Activated T-helper 1 cell treated with anti-CD3 and anti-CD28 coated beads, Interleukin-2, amount 50 U/mL, for 16 hours (primary cell): Measurements from ENCODE around the gene NR3C2.

ENCODE experiments used
- DNase-seq, 2 donors: peaks; one replicate each; pipeline ENCODE4 v3.0.0-alpha.2; 2020; ENCODE audit warnings: low read depth in 1 of 2, low spot score in 1 of 2

The NR3C2 gene

DNA sequence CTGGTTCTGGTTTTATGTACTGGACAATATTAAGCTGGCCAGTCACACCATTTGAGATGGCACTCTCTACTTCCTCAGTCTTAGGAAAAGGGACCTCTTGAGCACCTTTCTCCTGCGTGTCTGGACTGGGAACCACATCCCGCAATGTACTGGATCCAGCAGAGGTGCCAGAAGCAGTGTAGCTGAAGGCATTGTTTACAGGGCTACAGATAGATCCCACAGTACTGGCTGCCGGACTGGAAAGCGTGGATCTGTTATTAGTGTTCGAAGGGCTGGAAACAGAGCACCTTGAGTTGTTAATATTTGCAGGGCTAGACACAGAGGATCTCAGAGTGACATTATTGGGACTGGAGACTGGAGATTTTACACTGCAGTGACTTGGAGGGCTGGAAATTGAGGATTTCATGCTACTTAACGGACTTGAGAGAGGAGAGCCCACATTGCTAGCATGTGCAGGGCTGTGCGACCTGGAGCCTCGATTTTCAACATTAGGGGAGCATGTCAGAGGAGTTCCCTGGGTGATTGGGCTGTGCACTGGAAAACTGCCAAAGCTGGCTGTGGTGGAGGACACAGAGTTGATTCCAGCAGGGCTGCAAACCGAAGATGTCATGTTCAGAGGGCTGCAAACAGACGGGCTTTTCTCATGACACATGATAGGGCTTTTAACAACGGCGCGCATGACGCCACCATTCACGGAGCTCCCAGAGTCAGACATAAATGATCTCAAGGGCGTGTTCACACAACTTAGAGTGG, 6.4 kb downstream of the NR3C2 start:
- no peak for DNase-seq

DNA sequence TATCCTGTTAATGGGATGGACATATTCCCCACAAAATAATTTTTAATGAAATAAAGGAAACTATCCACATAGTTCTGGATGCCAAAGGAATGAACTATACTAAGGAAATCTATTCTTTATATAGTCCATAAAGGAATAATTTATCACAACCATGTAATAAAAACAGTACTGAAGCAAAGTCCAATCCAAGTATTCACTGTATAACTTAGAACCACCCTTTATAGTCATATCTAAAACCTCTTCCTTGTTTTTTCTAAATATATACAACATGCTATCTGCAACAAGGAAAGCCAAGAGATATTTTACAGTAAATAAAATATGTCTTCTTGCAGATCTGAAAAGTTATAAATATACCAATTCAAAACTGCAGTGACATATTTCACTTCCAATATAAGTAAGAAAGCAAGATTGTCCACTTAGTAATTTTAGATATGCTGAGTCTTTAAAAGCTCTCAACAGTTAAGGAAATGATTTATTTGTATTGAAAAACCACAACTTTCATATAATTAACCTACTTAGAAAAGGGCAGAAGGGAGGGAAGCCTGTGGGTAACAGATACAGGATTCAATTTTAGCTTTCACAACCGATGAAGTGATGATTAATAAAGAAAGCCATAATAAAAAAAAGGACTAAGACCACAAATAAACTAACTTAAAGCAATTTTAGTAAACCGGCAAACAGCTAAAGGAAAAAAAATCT, 8.0 kb downstream of the NR3C2 start:
- DNase-seq, result no peak

DNA sequence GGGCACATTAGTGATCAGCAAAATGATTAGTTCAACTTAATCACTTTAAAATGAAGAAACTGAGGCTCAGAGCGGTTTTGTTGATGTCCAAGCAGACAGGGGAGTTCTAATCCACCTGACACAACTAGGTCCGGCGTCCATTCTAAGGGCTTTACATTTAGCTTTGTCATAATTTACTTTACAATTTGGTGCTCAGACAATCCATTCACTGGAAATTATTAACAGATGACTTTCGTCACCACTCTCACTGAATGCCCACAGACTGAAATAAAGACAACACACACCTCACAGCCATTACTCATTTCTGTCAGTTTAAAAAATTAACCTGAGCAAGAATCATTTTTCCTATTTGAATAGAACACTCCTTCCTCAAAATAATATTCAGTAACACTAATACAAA, 10.8 kb downstream of the NR3C2 start:
- no peak for DNase-seq

DNA sequence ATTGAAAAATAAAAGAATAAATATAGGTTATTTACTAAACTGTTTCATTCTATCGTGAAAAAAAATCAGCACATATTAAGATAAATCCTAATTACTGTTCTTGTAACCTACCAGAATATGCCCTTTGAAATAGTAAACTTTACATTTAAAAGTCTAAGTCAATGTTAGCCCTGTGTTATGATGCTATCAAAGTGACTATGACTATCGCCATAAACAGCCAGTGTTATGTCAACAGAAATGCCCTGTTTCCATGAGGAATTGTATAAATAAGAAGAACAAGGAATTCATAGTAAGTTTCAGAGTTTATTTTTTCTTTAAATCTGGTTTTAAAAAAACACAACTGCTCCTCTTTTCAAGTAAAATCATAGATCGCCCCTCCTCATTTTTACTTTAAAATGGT, 11.4 kb downstream of the NR3C2 start:
- no peak for DNase-seq

DNA sequence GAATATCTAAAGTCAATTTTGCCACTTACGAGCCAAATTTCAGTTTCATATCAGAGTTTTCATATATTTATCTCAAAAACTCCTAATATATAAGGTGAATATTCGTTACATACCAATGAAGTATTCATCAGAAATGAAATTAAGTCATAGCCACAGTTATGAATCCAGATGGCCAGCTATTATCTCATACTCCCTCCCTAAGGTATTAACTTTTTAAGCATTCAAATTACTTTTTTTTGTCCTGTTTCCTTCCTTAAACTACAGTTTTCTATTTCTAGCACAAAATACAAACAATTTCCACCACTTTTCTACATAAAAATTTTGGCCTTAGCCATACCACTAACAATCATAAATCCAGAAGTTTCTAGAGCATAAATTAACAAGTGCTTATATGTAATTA, 13.0 kb downstream of the NR3C2 start:
- no peak for DNase-seq

DNA sequence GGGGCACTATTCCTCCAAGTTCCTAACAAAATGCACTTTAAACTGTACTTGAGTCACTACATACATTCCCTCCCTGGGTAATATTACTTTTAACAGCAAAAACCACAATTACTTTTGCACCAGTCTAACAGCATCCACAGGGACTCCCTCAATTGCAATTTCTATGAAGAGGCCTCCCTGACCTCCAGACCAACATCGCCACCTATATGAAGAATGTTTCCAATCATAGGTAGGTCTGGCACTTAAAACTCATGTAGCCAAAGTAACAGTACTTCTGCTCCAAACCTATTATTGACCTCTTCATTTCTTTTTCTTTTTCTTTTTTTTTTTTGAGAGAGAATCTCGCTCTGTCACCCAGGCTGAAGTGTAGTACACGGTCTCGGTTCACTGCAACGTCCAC, 15.6 kb downstream of the NR3C2 start:
- no peak for DNase-seq

DNA sequence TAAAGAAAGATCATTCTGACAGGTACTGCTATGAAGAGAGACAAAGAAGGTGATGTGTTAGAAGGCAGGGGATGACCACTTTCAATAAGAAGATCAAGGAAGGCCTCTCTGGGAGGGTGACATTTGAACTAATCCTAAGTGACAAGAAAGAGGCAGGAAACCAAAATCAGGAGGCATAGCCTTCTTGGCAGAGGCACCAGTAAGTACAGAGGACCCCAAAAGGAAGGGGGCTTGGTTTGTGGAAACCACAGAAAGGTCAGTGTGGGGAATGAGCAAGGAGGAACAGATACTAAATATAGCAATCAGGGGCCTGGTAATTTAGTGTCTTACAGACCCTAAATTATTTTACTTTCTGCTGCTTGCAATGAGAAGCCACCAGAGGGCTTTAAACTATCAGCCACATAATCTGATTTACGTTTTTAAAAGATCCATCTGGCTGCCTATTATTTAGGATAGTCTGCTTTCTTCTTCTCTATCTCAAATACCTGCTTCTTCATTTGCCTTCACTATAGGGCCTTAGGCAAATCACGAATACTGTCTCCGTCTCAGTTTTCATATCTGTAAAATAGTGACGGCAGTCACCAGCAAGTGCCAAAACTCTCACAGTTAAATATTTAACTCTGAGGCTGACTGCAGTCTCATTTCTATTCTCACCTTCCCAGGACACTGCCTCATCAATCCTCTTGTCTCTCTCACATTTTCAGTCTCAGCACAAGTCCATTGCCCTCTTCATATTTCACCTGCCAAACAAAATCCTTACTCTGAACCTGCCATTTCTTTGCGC, 16.7 kb downstream of the NR3C2 start:
- no peak for DNase-seq

DNA sequence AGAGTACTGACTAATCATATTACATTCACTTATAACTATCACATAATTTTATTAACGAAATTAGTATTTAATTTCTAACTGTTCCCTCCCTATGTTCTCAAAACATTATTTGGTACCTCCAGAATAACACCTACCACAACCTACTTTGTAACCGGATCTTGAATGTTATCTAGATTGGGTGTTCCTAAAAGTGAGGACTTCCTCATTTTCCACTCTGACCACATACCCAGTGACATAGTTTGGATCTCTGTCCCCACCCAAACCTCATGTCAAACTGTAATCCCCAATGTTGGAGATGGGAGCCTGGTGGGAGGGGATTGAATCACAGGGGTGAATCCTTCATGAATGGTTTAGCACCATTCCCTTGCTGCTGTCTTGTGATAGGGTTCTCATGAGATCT, 21.8 kb downstream of the NR3C2 start:
- DNase-seq, result no peak

DNA sequence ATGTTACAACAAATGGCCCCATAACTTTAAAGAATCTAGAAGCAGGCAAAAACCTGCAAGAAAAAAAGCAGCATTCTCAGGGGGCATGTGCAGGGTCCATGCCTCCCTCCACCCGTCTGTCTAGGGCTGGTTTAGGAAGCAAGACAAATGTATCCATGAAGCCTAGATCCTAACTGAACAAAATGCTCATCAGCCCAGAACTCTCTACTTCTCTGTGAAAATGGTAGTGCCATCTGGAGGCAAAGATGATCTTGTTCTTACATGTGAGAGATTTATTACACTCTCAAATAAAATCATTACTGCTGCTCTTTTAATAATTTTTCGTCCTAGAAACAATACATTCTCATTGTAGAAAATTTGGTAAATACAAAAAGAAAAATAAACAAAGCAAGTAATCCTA, 26.7 kb downstream of the NR3C2 start:
- no peak for DNase-seq

DNA sequence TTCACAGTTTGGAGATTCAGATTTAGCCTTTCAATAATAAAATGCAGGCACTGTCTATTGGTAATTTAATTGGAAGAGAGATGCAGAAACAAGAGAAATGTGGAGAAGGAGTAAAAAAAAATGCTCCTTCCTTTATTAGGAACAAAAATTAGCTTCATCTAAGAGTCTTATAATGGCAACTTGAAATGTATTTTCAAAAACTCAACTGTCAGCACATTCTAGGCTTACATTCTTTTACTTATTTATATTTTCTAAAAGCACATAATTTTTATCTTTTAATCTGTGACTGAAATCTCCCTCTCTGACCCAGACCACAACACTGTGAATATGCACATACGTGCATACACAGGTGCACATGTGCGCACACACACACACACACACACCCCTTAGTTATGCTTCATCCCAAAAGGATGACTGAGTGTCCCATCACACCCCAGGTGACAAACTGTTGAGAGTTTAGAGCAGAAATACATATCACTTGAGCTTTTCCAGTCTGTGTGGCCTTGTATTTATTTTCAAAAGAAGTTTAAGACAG, 29.7 kb downstream of the NR3C2 start:
- no peak for DNase-seq

DNA sequence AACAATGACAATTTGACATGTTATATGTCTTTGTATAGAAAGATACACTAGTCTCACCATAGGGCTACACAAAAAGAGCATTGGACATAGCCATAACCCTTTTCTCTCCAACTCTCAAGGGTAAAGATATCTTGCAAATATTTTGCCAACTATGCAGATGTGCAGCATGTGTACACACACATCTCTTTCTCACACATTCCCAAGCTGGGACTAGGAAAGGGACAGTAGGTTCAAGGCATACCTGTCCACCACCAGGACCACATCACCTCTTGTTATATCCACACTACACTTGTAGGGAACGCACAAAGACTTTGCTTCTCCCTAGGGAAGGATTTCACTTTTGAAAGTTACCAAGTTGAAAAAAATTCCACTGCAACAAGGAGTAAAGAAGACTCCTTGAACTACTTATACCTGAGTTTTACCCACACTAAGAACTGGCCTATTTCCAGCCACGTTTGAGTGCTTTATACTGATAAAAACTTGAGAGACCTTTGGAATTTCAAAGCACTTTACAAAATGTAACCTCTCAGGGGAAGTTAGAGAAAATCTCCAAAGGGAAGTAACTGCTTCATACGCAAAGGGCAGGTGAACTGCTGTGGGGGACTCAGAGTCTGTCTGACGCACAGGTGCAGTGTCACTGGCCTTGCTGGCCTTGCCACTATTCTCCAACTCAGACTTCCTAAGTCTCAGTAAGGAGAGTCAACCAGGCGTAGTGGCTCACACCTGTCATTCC, 36.9 kb downstream of the NR3C2 start:
- no peak for DNase-seq

DNA sequence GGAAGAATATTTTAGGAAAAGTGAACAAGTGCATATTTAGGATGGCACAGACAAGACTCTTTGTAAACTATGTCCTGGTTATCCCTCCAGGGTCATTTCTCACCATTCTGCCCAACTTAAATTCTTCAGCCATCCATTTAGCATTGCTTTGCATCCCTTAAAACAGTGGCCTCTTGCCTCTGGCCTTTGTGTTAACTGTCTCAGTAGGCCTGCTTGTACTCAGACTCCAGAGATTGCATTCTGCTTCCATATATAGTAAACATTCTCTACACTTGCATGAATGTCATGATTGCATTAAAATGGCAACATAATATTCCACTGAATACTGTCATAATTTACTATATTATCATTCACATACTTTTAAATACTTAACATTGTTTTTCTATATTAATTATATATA, 43.2 kb downstream of the NR3C2 start:
- no peak for DNase-seq

DNA sequence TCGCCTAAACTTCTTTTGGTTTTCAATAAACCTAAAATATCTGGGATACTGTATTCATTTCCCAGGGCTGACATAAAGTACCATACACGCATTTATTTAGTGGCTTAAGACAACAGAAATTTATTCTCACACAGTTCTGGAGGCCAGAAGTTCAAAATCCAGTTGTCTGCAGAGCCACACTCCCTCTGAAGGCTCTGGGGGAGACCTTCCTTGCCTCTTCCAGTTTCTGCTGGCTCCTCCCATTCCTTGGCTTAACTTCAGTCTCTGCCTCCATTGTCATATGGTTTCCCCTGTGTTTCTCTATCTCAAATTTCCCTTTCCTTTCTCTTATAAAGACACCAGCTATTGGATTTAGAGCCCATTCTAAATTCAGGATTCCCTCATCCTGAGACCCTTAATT, 44.4 kb downstream of the NR3C2 start:
- no peak for DNase-seq

DNA sequence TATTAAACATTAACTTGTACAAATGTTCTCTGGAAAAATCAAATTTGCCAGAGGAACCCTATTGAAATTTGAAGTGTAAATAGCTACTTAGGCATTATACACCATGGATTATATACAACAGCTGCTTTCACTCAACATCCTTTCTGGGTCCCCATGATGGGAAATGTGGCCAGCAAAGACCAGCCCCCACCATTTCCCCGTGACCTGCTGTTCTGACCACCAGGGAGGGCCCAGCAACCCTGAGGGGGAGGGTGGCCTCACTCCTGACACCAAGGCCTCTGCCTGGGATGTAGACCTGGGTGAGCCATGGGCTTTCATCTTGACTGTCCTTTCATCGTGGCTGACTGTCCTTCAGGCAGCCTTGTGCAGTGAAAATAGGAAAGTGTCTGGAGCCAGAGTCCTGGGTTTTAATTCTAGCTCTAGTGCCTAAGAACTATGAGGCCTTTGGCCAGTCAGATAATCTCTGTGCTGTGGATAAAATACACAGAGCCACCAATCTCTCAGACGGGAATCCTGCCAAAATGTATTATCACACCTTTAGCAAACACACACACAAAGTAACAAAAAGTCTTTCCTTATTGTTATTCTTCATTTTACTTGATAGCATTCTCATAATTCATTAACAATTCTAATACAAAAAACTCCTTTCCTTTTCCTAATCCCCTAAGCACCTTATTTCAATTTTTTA, 45.1 kb downstream of the NR3C2 start:
- DNase-seq, result no peak

DNA sequence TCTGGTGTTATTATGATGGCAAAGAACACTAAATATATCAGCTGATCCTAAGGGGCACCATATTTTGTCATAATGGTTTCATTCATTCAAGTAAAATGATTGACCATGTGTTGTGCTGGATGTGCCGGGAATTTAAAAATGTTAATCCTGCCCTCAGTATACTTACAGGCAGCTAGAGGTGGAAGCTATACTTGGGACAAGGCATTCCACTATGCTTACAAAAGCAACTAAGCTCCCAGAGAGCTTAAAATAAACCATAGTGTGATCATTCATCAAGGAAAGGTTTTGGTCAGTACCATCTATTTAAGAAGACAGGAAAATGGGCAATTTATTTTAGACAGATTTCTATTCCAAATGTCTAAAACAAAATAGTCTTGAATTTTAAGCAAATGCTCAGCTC, 46.4 kb downstream of the NR3C2 start:
- DNase-seq, result no peak

DNA sequence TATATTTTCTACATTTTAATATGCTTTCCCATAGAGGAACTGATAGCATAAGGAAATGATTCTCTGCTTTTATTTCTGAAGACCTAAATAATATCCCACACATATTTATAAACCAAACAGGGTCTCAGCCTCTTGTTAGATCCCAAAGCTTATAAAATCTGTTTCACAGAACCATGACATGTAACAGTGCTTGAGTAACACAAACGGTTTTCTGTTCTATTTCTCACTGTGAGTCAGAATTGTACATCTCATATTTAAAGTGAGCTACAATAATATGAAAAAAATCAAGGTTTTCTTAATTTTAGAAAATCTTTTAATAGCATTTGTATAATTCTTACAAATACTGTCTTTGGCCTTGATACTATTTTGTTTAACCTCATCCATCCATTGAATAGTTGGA, 51.2 kb downstream of the NR3C2 start:
- DNase-seq, result no peak

DNA sequence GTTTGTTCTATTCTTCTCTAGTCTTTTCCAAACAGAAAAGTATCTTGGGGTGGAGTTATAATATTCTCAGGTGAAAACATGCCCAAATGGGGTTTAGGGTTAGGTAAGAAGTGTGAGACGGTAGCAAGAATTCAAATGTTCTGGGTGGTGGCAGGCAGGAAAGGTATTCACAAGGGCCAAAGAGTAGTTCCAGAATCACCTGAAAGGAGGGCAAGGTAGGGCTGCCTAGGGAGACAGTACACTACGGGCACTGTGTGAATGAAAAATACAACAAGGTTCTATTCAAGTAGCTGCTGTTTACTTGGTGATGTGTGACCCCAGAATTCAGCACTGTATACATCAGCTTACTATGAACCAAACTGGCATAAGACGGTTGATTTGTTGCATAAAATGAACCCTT, 51.9 kb downstream of the NR3C2 start:
- DNase-seq, result no peak

DNA sequence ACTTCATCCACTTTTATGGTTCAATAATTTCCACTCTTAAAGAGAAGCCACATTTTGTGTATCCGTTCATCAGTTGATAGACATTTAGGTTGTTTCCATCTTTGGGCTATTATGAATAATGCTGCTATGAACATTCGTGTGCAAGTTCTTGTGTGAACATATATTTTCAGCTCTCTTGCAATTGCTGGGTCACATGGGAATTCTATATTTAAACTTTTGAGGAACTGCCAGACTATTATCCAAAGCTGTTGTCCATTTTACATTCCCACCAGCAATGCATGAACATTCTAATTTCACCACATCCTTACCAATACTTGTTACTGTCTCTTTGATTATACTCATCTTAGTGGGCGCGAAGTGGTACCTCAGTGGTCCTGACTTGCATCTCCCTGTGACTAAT, 61.9 kb downstream of the NR3C2 start:
- no peak for DNase-seq

DNA sequence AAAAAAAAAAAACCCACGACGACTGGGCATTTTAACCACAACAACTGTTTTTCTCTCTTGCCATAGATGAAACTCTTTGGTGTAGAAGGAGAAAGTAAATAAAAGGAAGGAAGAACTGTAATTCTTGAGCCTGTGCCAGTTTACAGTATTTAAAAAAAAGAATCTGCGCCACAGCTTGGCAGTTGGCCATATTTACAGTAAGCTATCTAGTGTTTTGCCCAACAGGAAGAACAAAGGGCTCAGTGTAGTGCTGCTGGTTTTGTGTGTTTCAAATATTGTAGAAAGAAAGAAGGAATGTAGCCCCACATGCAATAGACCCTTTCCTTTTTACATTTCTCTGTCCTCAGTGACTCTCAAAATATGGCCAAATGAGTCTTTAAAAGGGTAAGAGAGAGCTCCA, 66.1 kb downstream of the NR3C2 start:
- DNase-seq, result peak in 1 of 2 donors; percentile 6

DNA sequence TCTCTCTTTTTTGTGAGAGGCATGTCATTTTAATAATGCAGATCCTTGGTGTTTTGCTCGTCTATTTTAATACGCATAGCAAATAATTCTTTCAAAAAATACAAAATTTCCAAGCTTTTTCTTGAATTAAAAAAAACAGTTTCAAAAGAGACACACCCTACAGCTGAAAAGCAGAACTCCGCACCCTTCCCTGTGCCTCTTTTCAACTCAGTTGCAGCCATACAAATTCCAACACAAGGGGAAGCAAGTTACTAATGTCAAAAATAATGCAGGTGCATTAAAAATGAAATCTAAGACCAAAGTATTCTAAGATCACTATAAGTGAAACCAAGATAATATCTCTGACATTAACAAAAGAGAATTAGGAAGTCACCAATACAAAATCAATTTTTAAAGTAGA, 66.6 kb downstream of the NR3C2 start:
- DNase-seq, result no peak

DNA sequence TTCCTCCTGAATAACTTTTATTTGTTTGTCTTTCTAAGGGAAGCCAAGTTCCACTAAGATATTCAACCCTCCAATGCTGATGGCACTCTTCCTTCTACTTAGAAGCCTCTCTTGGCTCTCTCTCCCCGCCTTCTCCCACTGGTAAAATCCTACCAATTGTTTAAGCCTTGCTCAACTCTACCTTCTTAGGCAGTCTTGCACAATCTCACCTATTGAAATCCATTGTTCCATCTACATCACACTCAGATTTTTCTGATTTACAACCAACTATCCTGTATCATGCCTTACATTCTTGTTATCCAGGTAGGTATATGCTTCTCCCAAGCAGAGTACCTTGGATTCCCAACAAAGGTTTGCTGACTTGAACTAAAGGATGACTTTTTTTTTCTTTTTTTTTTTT, 69.1 kb downstream of the NR3C2 start:
- DNase-seq, result no peak
